HUES6 (cell line): Measurements from ENCODE around the gene MTMR12.

Experiments
- H3K27ac ChIP-seq: 2 replicates; pipeline ENCODE4 v1.7.0; 2013; ENCODE audit warnings: low read depth, mild to moderate bottlenecking, low read length, inconsistent platforms
- H3K27me3 ChIP-seq: 2 replicates; pipeline ENCODE4 v1.6.1; 2013; ENCODE audit warnings: low read length; ENCODE audit not compliant: control insufficient read depth, insufficient read depth
- H3K36me3 ChIP-seq: 2 replicates; pipeline ENCODE4 v1.6.1; 2013; ENCODE audit warnings: low read length; ENCODE audit not compliant: control insufficient read depth, insufficient read depth
- H3K4me1 ChIP-seq: 2 replicates; pipeline ENCODE4 v1.6.1; 2013; ENCODE audit warnings: low read length; ENCODE audit not compliant: control insufficient read depth, insufficient read depth
- H3K4me3 ChIP-seq: 2 replicates; pipeline ENCODE4 v1.5.1; 2013; ENCODE audit warnings: low read depth, low read length
- H3K9ac ChIP-seq: one replicate; pipeline ENCODE4 v1.6.1; 2013; ENCODE audit warnings: mild to moderate bottlenecking, low read length
- H3K9me3 ChIP-seq: 2 replicates; pipeline ENCODE4 v1.6.1; 2013; ENCODE audit warnings: low read depth, low read length; ENCODE audit not compliant: control insufficient read depth, insufficient read depth

Gene MTMR12

GRCh38 chr5:32255540-32255900 is 57.2 kb downstream of the MTMR12 start:
- H3K4me1 ChIP-seq: no peaks in the 10 kb centered on the region
- no peaks in the 10 kb centered on the region for H3K27me3 ChIP-seq
- no peaks in the 10 kb centered on the region for H3K9me3 ChIP-seq
- H3K36me3 ChIP-seq: peaks cover 83% of the 10 kb centered on the region
- no peak overlapping the region for H3K27ac ChIP-seq
- no peak overlapping the region for H3K9ac ChIP-seq
- H3K4me3 ChIP-seq: no peak overlapping the region

- Histone ChIP-seq H3K4me3 (no peak overlapping the region), H3K27me3 (no peaks in the 10 kb centered on the region), H3K9me3 (no peaks in the 10 kb centered on the region), H3K4me1 (no peaks in the 10 kb centered on the region), H3K36me3 (peaks cover 83% of the 10 kb centered on the region), H3K9ac (no peak overlapping the region), H3K27ac (no peak overlapping the region)
Observed at GRCh38 chr5:32254881-32255539, 57.7 kb downstream of the MTMR12 start.

GRCh38 chr5:32251871-32252458 is 60.8 kb downstream of the MTMR12 start:
- H3K27me3 ChIP-seq: no peaks in the 10 kb centered on the region
- no peaks in the 10 kb centered on the region for H3K9me3 ChIP-seq
- peaks cover 90% of the 10 kb centered on the region for H3K36me3 ChIP-seq
- no peaks in the 10 kb centered on the region for H3K4me1 ChIP-seq
- H3K27ac ChIP-seq: no peak overlapping the region
- no peak overlapping the region for H3K9ac ChIP-seq
- H3K4me3 ChIP-seq: no peak overlapping the region

- Histone ChIP-seq H3K9ac (no peak overlapping the region), H3K36me3 (peaks cover 91% of the 10 kb centered on the region), H3K4me1 (no peaks in the 10 kb centered on the region), H3K9me3 (no peaks in the 10 kb centered on the region), H3K4me3 (no peak overlapping the region), H3K27me3 (no peaks in the 10 kb centered on the region), H3K27ac (no peak overlapping the region)
Observed at GRCh38 chr5:32249668-32250067, 63.1 kb downstream of the MTMR12 start.

- Histone ChIP-seq H3K27me3 (no peaks in the 10 kb centered on the region), H3K4me1 (no peaks in the 10 kb centered on the region), H3K9me3 (no peaks in the 10 kb centered on the region), H3K9ac (no peak overlapping the region), H3K36me3 (peaks cover 92% of the 10 kb centered on the region), H3K4me3 (no peak overlapping the region), H3K27ac (no peak overlapping the region)
Observed at GRCh38 chr5:32245742-32246141, 67.0 kb downstream of the MTMR12 start.

DNA sequence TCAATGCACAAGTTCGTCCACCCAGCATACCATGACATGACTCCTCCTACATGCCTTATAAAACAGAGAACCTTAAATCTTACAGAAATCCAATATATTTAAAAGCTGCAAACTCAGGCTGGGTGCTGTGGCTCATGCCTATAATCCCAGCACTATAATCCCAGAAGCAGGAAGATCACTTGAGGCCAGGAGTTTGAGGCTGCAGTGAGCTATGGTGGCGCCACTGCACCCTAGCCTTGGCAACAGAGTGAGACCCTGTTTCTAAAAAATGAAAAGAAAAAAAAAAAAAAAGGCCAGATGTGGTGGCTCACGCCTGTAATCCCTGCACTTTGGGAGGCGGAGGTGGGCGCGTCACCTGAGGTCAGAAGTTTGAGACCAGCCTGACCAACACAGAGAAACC is 68.7 kb downstream of the MTMR12 start:
- Histone ChIP-seq H3K9ac (no peak overlapping the region), H3K4me3 (no peak overlapping the region), H3K27ac (no peak overlapping the region), H3K27me3 (no peaks in the 10 kb centered on the region), H3K36me3 (peaks cover 86% of the 10 kb centered on the region), H3K9me3 (no peaks in the 10 kb centered on the region), H3K4me1 (no peaks in the 10 kb centered on the region)

GRCh38 chr5:32241034-32241783 is 71.5 kb downstream of the MTMR12 start:
- peaks cover 74% of the 10 kb centered on the region for H3K36me3 ChIP-seq
- H3K9ac ChIP-seq: no peak overlapping the region
- no peaks in the 10 kb centered on the region for H3K27me3 ChIP-seq
- H3K4me3 ChIP-seq: no peak overlapping the region
- H3K27ac ChIP-seq: no peak overlapping the region
- H3K4me1 ChIP-seq: no peaks in the 10 kb centered on the region
- H3K9me3 ChIP-seq: no peaks in the 10 kb centered on the region

- Histone ChIP-seq H3K4me3 (no peak overlapping the region), H3K9ac (no peak overlapping the region), H3K27me3 (no peaks in the 10 kb centered on the region), H3K9me3 (no peaks in the 10 kb centered on the region), H3K27ac (no peak overlapping the region), H3K36me3 (peaks cover 74% of the 10 kb centered on the region), H3K4me1 (no peaks in the 10 kb centered on the region)
Observed at GRCh38 chr5:32239385-32239784, 73.4 kb downstream of the MTMR12 start.

DNA sequence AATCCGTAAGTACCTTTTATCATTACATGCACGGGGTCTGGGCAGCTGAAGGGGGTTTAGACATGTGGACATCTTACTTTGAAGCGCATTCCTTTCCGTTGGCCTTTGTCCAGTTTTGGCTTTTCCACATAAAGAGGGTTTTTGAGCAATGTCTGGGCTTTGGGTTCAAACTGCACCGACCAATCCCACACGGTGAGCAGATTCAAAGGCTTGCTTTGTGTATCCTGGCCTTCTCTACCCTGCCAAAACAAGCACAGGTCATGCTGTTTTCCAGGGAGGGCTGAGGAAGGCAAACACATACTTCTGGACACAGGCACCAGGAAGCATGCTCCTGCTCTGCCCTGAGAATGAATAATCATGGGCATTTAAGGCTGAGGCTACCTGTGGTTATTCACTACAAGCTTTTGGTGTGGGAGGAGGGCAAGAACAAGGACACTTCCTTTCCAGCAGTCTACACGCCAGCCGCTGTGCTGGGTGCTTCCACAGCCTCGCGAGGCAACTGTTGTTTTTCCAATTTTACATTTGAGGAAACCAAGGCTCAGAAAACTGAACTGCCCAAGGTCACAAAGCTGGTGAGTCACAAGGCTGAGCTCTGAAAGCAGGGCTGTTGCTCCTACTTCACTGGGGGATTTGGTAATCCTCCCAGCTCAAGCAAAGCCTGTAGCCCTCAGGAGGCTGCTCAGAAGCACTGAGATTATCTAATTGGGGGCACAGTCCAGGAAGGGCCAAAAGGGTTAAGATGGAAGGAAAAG is 78.9 kb downstream of the MTMR12 start:
- Histone ChIP-seq H3K9ac (no peak overlapping the region), H3K4me3 (no peak overlapping the region), H3K4me1 (no peaks in the 10 kb centered on the region), H3K9me3 (no peaks in the 10 kb centered on the region), H3K27me3 (no peaks in the 10 kb centered on the region), H3K36me3 (peaks cover 63% of the 10 kb centered on the region), H3K27ac (no peak overlapping the region)

DNA sequence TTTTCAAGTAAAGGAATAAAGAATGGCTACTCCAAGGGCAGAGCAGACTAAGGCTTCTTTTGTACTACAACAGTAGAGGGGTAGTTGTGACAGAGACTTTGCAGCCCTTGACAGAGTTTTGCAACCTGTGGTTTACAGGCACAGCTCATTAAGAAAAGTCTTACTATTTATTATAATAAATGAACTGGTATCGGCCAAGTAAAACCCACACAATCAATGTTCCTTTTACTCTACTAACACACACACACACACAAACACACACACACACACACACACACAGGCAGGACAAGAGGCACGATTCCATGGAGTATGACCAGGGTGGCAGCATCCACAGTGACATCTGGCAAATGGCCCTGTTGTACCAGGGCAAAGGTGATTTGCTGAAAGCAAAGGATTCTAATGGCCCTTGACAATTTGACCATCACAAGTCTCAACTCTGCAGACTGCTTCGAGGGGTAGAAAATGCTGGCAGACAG is 79.5 kb downstream of the MTMR12 start:
- no peak overlapping the region for H3K4me3 ChIP-seq
- no peaks in the 10 kb centered on the region for H3K9me3 ChIP-seq
- H3K27ac ChIP-seq: no peak overlapping the region
- H3K4me1 ChIP-seq: no peaks in the 10 kb centered on the region
- H3K27me3 ChIP-seq: no peaks in the 10 kb centered on the region
- peaks cover 59% of the 10 kb centered on the region for H3K36me3 ChIP-seq
- no peak overlapping the region for H3K9ac ChIP-seq
